ENCODE measurements around the gene KRTAP12-1. TPM values are rescaled to one million over a fixed set of nuclear protein-coding genes. Genes with fewer than 3 reads are reported as not detected.
"Not testable (repeated sequence)": the region's sequence is repeated elsewhere in the genome, so short reads cannot be mapped to it uniquely, and the experiment has no call there.

KRTAP12-1 gene
- polyA plus RNA-seq, 3 donors = not detected

DNA sequence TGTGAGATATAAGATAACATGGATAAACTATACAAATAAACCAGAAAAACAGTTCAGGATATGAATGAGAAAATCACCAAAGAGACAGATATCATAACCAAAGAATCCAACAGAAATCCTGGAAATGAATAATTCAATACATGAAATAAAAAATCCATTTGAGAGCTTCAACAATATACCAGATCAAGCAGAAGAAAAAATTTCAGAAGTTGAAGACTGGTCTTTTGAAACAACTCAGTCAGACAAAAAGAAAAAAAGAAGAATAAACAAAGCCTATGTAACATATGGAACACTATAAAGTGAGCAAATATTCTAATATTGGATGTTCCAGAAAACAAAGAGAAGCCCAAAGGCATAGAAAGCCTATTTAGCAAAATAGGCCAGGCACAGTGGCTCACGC, 10.1 kb downstream of the KRTAP12-1 start:
- no peak for DNase-seq (ENCODE audit: low read depth in 3 of 3, low spot score in 2 of 3)

DNA sequence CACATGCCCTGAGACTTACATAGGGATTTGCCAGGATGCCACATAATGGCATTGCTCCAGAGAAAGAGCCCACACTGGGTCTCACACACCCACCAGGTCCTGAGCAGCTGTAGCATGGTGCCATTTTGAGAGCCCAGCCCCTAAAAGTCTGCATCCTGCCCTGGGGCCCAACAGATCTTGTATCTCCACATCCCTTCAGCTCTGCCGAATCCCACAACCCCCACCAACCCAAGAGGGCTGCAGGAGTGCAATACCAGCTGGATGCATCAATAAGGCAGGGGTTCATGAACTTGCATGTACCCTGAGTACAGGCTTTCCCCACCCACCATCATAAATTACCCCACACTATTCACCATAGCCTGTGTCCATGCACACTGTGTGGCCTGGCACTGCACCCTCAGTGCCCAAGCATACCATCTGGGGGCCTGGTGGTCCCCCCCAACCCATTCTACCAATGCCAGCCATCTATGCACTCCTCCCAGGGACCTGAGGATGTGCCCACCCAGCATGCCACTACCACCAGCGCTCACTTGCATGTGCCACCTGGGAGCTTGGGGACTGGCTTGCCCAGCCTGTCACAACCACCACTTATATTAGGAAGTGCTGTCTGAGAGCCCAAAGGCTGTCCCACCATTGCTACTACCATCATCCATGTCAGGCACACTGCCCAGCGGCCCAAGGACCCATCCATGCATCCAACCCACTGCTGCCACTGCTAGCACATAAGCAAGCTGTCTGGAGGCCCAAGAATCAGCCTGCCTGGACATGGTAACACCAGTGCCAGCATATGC, 11.1 kb downstream of the KRTAP12-1 start:
- no peak for DNase-seq (ENCODE audit: low read depth in 3 of 3, low spot score in 2 of 3)

DNA sequence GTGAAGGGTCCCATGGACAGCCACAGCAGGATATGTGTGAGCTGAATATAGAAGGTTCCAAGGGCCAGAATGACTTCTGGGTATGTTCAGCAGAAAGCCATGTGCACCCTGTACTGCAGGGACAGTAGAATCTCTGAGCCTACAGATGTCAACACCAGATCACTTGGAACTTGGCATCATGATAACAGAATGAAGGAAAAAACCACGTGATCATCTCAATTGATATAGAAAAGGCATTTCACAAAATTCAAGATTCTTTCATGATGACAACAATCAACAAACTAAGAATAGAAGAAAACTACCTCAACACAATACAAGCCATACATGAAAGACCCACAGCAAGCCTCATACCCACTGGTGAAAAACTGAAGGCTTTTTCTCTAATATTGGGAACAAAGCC, 14.4 kb downstream of the KRTAP12-1 start:
- no peak for DNase-seq (ENCODE audit: low read depth in 3 of 3, low spot score in 2 of 3)

DNA sequence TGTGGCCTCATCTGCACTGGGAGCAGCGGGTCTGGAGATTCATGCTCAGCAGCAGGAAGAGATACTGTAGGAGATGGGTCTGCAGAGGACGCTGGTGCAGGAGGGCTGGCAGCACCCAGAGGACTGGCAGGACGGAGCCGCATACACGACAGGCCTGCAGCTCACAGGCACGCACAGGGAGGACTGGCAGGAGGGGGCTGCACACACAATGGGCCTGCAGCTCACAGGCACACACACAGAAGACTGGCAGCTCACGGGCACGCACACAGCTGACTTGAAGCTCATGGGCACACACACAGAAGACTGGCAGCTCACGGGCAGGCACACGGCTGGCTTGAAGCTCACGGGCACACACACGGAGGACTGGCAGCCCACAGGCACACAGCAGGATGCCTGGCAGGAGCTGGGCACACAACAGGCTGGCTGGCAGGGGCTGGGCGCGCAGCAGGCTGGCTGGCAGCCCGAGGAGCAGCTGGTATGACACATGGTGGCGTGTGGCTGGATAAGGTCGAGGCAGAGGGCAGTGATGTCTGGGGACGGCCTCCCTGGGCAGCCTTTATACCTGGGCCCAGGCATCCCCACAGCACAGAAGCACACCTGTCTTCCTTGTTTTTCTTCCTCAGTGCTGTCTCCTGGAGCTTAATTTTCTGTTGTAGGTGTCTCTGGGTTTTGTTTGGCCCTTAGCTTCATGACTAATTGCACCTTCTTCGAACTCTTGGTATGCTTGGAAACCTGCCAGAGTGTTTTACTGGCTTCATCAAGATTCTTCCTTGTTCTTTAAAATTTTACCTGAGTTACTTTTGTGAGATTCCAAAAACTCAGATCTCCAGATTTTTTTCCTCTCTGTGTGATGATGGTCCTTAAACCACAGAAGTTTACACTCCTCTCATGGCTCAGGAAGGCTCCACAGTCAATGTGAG, 15.3 kb downstream of the KRTAP12-1 start, which contains the start of gene KRTAP12-2:
TSS of gene KRTAP12-2 (minus strand) at position 527 of the 920 bp plus-strand sequence. CDS start at position 486, 41 bp downstream.
- DNase-seq (ENCODE audit: low read depth in 3 of 3, low spot score in 2 of 3) = no peak

DNA sequence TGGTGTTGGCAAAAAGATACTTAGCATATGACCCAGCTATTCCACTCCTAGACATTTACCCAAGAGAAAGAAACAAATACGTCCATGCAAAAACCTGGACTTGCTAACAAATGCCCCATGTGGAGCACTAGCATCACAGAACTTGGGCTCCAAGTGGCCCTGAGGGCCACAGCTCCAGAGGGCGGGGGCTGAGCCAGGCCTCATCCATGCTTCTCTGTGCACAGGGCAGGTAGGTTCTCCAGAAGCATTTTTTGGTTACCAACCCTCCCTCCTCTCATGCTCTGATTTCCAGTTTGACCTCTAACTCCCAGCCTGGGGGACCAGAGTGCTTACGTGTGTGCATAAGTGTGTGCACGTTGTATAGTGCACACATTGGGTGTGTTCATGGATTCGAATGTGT, 17.3 kb downstream of the KRTAP12-1 start:
- no peak for DNase-seq (ENCODE audit: low read depth in 3 of 3, low spot score in 2 of 3)

DNA sequence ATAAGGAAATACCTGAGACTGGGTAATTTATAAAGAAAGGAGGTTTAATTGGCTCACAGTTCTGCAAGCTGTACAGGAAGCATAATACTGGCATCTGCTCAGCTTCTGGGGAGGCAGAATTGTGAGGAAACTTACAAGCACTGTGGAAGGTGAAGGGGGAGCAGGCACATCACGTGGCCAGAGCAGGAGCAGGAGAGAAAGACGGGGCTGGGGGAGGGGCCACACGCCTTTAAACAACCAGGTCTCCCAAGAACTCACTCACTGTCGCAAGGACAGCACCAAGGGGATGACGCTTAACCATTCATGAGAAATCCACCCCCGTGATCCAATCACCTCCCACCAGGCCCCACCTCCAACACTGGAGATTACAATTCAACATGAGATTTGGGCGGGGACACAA, 20.4 kb downstream of the KRTAP12-1 start:
- DNase-seq (ENCODE audit: low read depth in 3 of 3, low spot score in 2 of 3) = not testable (repeated sequence)

DNA sequence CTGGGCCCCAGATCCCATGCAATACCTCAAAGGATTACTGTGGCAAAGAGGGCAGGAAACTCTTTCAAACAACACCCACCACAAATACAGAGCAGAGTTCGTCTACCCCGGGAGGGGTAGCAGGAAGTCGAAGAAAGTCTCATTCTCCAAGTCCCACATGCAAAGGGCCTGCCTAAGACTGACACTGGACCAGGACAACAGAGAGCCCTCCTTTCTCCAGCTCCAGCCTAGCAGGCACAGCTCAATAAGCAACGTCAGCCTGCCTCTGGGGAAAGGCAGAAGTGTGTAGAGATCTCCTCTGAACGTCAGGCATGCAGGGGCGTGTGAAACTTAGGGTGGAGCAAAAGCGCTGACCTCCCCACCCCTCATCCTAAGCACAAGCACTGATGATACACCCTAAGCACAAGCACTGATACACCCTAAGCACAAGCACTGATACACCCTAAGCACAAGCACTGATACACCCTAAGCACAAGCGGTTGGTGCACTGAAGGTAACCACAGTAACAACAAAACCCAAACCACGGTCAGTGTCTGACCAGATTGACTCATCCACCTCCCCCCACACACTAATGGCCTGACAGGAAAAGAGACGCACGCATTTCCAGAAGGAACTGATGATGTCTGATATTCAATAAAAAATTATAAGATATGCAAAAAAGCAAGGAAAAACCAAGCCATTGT, 22.9 kb downstream of the KRTAP12-1 start:
- DNase-seq (ENCODE audit: low read depth in 3 of 3, low spot score in 2 of 3) = no peak

DNA sequence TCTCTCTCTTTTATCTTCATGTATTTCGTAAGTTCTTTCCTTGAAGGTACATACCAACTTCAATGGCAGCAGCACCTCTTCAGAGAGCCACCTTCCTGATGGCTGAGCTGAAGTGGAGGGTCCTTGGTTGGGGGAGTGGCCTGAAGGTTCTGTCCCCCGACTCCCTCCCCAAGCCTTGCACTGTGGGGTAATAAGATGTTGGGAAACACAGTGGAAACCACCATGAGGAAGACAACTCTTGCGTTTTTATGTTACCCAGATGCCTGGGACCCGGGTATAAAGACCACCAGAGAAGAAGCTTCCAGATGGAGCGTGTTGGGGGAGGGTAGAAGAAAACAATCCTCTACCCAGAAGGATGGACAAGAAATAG, 23.4 kb downstream of the KRTAP12-1 start:
- no peak for DNase-seq (ENCODE audit: low read depth in 3 of 3, low spot score in 2 of 3)

DNA sequence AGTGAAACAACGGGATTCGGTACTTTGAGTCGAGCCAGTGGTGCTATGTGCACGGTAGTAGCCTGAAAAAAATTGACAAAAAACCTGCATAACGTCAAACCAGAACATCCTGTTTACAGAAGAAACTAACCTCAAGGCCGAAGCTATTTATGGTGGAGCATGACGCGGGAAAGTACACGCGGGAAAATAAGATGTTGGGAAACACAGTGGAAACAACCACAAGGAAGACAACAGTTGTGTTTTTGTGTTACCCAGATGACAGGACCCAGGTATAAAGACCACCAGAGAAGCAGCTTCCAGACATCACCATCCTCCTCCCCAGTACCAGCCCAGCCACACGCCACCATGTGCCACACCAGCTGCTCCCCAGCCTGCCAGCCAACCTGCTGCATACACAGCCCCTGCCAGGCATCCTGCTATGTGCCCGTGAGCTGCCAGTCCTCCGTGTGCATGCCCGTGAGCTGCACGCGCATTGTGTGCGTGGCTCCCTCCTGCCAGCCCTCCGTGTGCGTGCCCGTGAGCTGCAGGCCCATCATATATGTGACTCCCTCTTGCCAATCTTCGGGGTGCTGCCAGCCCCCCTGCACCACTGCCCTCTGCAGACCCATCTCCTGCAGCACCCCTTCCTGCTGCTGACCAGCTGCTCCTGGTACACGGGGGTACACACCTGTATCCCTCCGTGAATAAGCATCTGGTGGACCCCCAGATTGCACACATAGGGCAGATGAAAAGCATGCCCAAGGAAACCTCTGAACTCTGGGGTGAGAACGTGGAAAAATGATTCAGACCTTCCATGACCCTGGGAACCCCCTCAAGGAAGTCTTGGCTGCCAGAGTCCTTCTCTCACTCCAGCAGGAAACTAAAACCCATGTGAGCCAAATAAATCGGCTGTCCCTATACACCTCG, 24.1 kb downstream of the KRTAP12-1 start, which contains the start of gene KRTAP12-3:
TSS of gene KRTAP12-3 (plus strand) at position 298 of the 906 bp plus-strand sequence. CDS start at position 346, 48 bp downstream.
- no peak for DNase-seq (ENCODE audit: low read depth in 3 of 3, low spot score in 2 of 3)

DNA sequence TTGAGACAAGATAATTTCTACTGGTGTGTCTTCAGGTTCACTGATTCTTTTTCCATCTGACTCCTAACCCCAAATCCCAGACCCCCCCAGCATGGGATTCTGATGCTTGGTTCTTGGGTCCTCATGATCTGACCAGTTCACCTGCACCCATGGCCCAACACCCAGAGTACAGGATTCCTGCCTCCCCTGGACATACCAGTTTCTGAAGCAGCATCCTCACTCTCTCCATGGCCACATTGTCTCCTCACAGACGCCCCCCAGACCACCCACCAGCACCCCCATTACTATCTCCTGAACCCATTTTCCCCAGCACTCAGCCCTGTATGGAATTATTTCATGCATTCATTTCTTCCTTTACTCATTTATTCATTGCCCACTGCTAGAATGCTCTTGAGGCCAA, 25.1 kb downstream of the KRTAP12-1 start:
- DNase-seq (ENCODE audit: low read depth in 3 of 3, low spot score in 2 of 3) = no peak

DNA sequence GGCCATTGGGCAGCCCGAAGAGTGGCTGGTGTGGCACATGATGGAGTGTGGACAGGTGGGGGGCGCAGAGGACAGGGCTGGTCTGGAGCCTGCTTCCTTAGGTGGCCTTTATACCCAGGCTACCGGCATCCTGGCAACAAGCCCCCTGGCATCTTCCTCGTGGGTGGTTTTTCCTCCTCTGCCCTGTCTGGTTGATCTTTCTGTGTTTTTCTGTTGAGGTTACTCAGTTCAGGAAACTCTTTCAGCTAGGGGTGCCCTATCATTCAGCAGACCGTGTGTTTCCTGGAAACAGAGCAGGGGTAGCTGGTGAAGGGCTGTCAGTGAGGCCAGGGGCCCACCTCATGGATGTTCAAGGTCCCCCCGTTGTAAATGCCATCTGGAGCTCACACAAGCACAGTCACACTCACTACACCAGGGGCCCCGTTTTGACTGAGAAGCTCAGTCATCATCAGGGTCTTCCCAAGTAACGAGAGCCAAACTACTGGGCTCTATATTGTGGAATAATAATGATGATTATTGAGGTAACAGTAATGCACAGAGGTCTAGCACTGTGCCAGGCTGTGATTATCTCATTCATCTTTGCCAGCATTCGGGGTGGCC, 27.3 kb downstream of the KRTAP12-1 start, which contains the start of gene KRTAP12-4:
TSS of gene KRTAP12-4 (minus strand) at position 84 of the 600 bp plus-strand sequence. CDS start at position 39, 45 bp downstream.
- DNase-seq (ENCODE audit: low read depth in 3 of 3, low spot score in 2 of 3) = no peak

DNA sequence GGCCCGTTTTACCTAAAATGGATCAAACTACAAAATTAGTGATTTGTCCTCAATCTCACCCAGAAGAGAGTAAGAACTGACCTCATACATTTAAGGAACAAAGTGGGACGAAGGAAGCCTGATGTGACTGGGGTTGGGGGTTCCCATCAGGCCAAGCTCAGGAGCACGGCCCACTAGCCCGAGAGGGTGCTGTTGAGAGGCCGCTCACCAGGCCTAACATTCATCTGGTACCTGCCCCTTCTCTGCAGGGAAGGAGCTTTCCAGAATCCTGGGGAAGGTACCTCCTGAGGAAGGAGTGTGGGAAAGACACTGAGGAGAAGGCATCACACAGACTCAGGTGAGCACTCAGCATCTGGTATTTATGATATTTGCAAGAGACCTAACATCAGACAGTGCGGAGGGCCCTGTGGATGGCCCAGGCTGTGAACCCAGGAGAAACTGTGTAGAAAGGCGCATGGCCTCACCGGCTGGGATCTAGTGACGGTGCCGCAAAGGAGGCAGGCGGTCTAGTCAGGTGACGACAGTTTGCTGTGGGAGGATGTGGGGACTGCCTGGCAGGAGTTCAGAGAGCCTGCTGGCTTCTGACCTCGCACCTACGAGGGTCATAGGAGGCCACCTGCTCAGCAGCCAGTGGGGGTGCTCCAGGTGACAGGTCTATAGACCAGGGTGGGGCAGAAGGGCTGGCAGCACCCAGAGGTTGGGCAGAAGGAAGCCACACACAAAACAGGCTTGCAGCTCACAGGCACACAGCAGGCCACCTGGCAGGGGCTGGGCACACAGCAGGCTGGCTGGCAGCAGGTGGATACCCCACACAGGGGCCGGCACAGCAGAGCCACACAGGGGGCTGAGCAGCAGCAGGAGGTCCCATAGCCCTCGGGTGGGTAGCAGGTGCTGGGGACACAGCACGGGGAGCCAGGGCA, 28.0 kb downstream of the KRTAP12-1 start:
- no peak for DNase-seq (ENCODE audit: low read depth in 3 of 3, low spot score in 2 of 3)

DNA sequence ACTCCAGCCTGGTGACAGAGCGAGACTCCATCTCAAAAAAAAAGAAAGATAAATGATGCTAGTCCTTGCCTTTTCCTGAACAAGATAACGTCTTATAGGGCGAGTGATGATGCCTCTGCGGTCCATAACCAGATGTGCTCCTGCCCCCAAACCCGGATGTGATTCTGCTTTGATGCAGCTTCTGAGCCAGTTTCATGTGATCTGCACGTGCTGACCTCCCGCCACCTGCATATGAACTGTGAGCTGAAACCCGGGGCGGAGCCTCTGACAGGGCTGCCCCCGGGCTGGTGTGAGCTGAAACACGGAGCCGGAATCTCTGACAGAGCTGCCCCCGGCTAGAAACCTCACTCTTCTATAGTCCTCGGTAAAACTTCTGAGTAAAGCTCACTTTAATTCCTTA, 28.8 kb downstream of the KRTAP12-1 start:
- no peak for DNase-seq (ENCODE audit: low read depth in 3 of 3, low spot score in 2 of 3)

DNA sequence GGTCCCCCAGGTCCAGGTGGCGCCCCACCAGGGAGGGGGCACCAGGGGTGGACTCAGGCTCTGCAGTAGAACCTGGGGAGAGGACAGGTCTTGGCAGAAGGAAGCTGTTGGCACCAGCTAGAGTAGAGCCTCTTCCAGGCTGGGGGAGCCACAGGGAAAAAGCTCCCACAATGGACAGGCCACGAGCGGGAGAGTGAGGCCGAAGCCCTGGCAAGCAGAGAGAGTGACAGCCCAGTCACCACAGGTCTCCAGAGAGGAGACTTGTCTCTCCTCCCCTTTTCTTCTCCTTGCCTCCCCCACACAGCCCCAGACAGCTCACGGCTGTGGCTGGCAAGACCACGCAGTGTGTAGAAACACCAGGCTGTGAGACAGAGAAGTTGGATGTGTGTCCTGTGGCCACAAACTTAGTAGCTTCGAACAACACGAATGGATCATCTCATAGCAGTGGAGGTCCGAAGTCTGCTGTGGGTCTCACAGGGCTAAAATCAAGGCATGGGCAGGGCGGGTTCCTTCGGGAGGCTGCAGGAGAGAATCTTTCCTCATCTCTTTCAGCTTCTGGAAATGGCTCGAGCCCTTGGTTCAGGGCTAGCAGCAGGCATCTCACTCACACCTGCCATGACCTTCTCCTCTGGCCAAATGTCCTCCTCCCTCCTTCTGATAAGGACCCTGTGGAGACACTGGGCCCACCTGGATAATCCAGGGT, 30.8 kb downstream of the KRTAP12-1 start:
- DNase-seq (ENCODE audit: low read depth in 3 of 3, low spot score in 2 of 3) = no peak

DNA sequence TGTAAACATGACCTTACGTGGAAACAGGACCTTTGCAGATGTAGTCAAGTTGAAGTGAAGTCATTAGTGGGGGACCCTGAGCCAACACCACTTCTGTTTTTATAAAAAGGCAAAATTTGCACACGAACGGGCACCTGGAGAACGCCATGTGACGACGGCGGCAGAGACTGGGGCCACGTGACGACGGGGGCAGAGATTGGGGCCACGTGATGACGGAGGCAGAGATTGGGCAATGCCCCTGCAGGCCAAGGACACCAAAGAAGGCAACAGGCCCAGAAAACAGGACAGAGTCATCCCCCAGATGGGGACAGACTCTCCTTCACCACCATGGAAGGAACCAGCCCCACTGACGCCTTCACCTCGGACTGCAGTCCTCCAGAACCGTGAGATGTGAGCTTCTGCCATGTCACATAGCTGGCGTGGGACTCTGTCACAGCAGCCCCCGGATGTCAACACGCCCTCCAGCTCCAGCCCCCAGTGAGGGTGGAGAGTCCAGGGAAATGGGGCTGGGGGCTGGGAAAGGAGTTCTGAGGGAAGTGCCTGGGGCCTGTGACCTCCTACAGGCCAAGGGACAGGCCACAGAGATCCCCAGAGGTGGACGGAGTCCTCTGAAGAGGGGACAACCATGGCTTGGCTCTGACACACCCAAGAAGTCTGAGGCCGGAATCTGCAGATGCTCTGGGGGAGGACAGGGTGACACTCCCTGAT, 31.5 kb downstream of the KRTAP12-1 start:
- DNase-seq (ENCODE audit: low read depth in 3 of 3, low spot score in 2 of 3) = no peak

DNA sequence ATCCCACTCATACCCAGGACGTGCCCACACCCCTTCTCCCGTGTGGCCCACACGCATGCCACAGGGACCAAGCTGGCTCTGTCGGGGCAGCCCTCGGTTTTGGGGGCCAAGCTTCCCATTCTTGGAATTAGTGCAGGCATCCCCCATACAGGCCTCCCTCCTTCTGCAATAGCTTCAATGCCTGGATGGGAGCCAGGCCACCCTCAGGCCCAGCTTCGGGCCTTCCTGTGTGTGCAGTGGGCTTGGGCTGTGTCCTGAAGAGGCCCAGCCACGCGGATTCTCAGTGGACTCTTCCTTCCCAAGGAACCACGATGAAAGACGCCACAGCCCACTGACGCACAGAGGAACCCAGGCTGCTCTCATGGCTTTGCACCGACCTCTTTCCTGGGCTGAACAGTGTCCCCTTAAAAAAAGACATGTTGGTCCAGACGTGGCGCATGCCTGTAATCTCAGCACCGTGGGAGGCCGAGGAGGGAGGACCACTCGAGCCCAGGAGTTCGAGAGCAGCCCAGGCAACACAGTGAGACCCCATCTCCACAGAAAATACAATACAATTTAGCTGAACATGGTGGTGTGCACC, 32.4 kb downstream of the KRTAP12-1 start:
- no peak for DNase-seq (ENCODE audit: low read depth in 3 of 3, low spot score in 2 of 3)
